Upper lobe of left lung (tissue), 6 donors: ENCODE measurements around the gene CTCFL. TPM values are rescaled to one million over a fixed set of nuclear protein-coding genes. Genes with fewer than 3 reads are reported as not detected.

Experiments
- ATAC-seq, 2 donors: fragments of 200-7000 bp; cut with Tn5 transposase; one replicate each; pipeline ENCODE4 v1.9.1; 2022; ENCODE audit warnings: mild to moderate bottlenecking in 2 of 2, moderate library complexity in 2 of 2; ENCODE audit not compliant: low FRiP score in 2 of 2
- DNase-seq, 2 donors: peaks; one replicate each; pipeline ENCODE4 v3.0.0-alpha.2; 2019 to 2020
- H3K27ac ChIP-seq, 4 donors: fragments of 200-600 bp; sonication (generic); one replicate each; pipeline ENCODE4 v1.5.1; 2016 to 2019
- H3K27me3 ChIP-seq, 4 donors: fragments of 200-600 bp; sonication (generic); one replicate each; pipeline ENCODE4 v1.5.1; 2017 to 2019
- H3K36me3 ChIP-seq, 4 donors: fragments of 200-600 bp; sonication (generic); one replicate each; pipeline ENCODE4 v1.5.1; 2016 to 2019
- H3K4me1 ChIP-seq, 4 donors: fragments of 200-600 bp; sonication (generic); one replicate each; pipeline ENCODE4 v1.5.1; 2018 to 2019
- H3K4me3 ChIP-seq, 4 donors: fragments of 200-600 bp; sonication (generic); one replicate each; pipeline ENCODE4 v1.5.1; 2017 to 2019; ENCODE audit warnings: mild to moderate bottlenecking in 2 of 4, moderate library complexity in 1 of 4
- H3K9me3 ChIP-seq, 4 donors: fragments of 200-600 bp; sonication (generic); one replicate each; pipeline ENCODE4 v1.5.1; 2018 to 2019
- CTCF ChIP-seq, 6 experiments: fragments of 450-650 bp in 4 of 6; fragments of 200-600 bp in 2 of 6; sonication (generic) in 2 of 6; IDR thresholded peaks; one replicate each; pipeline ENCODE4 v1.5.1; 2016 to 2019; ENCODE audit warnings: antibody characterized with exemption in 6 of 6
- EP300 ChIP-seq, 4 donors: sonication (generic); formaldehyde crosslinking; IDR thresholded peaks; one replicate each; pipeline ENCODE4 v1.5.1; 2017; ENCODE audit warnings: antibody characterized with exemption in 4 of 4, control low read depth in 2 of 4
- POLR2A ChIP-seq, 4 donors: fragments of 450-650 bp; IDR thresholded peaks; one replicate each; pipeline ENCODE4 v1.5.1; 2016 to 2017; ENCODE audit warnings: antibody characterized with exemption in 4 of 4, mild to moderate bottlenecking in 2 of 4
- POLR2AphosphoS5 ChIP-seq, 2 donors: sonication (generic); formaldehyde crosslinking; IDR thresholded peaks; one replicate each; pipeline ENCODE4 v1.5.1; 2017; ENCODE audit warnings: antibody characterized with exemption in 2 of 2
- WGBS, 2 donors: methylation state at CpG; one replicate each; pipeline ENCODE4 v1.1.5; 2017 to 2018; 5-methylcytosine and 5-hydroxymethylcytosine counted together
- total RNA-seq, 6 donors: library from RNA; depleted of rRNA in 4 of 6; stranded (reverse); fragments of >200 nt in 4 of 6; gene quantifications; one replicate each; pipeline versions ENCODE4 v1.1.0 to v1.2.1, GENCODE V29; 2016 to 2021
- donor health status: DM: no; HTN: no; CAD: no; lungs with moderate emphysema.
- donor health status: DM: no; HTN: yes; CAD: no; lungs with severe emphysema.

The CTCFL gene
- total RNA-seq, 6 donors from 2014 or later, result 0.11 to 0.17 (median 0.14) TPM; not detected in 3

- 96 to 99% methylated on average over 6 of the region's 6 CpGs for WGBS, 2 donors
- Histone ChIP-seq H3K4me3 (no peak overlapping the region), H3K36me3 (no peaks in the 10 kb centered on the region), H3K27ac (no peak overlapping the region), H3K27me3 (no peaks in the 10 kb centered on the region), H3K4me1 (no peaks in the 10 kb centered on the region), H3K9me3 (no peaks in the 10 kb centered on the region)
- peak in 1 of 2 donors; percentile 21 for DNase-seq
- no peak for TF ChIP-seq POLR2AphosphoS5 (IDR thresholded peaks at IDR 0.05)
- no peak for TF ChIP-seq EP300 (IDR thresholded peaks at IDR 0.05)
- no peak for TF ChIP-seq CTCF (IDR thresholded peaks at IDR 0.05)
- no peak for TF ChIP-seq POLR2A (IDR thresholded peaks at IDR 0.05)
- no peak for ATAC-seq
Observed at GRCh38 chr20:57482796-57483195, 42.1 kb downstream of the CTCFL start.

DNA sequence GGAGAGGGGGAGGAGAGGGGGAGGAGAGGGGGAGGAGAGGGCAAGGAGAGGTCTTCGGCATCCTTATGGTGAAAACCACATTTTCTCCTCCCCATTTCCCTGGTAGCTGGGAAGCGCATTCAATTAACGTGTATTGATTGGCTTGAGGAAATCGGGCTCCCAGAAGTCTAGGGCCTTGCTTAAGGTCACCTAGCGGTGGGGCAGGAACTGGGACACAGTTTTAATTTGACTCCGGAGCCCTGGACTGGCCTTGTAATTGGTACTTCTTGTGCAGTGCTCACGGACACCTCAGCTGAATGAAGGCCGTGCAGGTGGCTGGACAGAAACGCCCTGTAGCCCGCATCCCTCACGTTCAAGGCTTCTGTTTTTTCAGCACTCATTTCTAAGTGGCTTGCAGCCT is 42.8 kb downstream of the CTCFL start:
- DNase-seq (no peak), ATAC-seq (no peak)
- H3K4me1 ChIP-seq, result no peaks in the 10 kb centered on the region
- H3K4me3 ChIP-seq, result no peak overlapping the region
- WGBS, 2 donors, result 74 to 79% methylated on average over 11 of the region's 11 CpGs
- TF ChIP-seq CTCF (IDR thresholded peaks at IDR 0.05), result no peak
- no peak for TF ChIP-seq POLR2AphosphoS5 (IDR thresholded peaks at IDR 0.05)
- TF ChIP-seq POLR2A (IDR thresholded peaks at IDR 0.05), result no peak
- no peak for TF ChIP-seq EP300 (IDR thresholded peaks at IDR 0.05)
- no peaks in the 10 kb centered on the region for H3K9me3 ChIP-seq
- no peaks in the 10 kb centered on the region for H3K27me3 ChIP-seq
- no peak overlapping the region for H3K27ac ChIP-seq
- no peaks in the 10 kb centered on the region for H3K36me3 ChIP-seq

DNA sequence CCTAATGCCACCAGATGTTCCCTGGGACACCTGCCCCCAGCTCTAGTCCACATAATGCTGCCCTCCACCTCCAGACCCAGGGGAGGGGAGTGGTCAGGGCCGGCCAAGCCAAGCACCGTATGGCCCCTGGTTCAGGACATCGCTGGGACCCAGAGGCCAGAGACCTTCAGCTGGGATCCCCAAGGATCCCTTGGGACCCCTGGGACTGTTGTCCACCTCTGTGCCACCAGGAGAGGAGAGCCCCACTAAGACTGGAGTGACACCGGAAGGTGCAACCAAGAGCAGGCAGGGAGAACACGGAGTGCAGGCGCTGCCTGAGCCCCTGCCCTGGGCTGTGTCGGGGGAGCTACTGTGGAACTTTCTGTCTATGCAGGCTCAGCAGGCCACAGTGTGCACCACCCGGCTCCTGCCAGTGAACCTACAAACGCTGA is 43.6 kb downstream of the CTCFL start:
- no peak overlapping the region for H3K4me3 ChIP-seq
- no peaks in the 10 kb centered on the region for H3K4me1 ChIP-seq
- no peaks in the 10 kb centered on the region for H3K27me3 ChIP-seq
- H3K36me3 ChIP-seq, result no peaks in the 10 kb centered on the region
- H3K9me3 ChIP-seq, result no peaks in the 10 kb centered on the region
- 57 to 77% methylated on average over 3 to 9 of the region's 9 CpGs for WGBS, 2 donors
- peak in 1 of 2 donors; percentile 40 for DNase-seq
- TF ChIP-seq EP300 (IDR thresholded peaks at IDR 0.05), result no peak
- no peak overlapping the region for H3K27ac ChIP-seq
- ATAC-seq, result no peak

DNA sequence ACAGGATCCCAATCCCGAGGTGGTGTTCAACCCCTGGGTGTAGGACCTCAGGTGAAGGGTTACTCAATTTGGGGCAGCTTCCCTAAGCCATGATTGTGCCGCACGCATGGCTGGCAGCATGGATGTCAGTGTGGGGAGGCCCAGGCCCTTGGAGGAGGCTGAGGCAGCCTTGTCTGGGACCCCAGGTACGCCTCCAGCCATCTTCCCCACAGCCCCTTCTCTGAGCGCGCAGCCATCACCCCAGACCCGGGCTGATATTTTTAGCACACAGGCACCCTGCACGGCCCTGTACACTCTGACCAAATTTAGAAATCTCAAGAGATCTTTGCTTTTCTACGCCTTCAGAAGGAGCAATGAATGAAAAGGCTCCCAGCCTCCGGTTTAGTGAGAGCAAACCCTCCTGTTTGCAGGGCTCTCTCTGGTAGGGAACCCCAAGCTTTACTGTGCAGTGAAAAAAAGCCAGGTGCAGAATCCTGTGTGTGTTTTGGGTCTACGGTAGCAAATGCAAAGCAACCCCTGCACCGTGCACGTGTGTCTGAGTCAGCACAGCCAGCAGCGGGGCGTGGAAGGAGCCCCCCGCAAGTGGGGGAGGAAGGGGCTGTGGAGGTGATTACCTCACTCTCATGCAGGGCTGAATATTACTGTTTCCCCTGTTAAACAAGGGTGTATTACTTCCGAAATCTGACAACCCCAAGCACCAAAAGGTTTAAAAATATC is 44.3 kb downstream of the CTCFL start:
- no peak for DNase-seq
- ATAC-seq, result no peak
- Histone ChIP-seq H3K4me1 (no peaks in the 10 kb centered on the region), H3K27ac (no peak overlapping the region), H3K4me3 (no peak overlapping the region), H3K27me3 (no peaks in the 10 kb centered on the region), H3K9me3 (no peaks in the 10 kb centered on the region), H3K36me3 (no peaks in the 10 kb centered on the region)
- 65 to 68% methylated on average over 17 of the region's 17 CpGs for WGBS, 2 donors
- TF ChIP-seq POLR2A (IDR thresholded peaks at IDR 0.05) (no peak), POLR2AphosphoS5 (IDR thresholded peaks at IDR 0.05) (no peak), CTCF (IDR thresholded peaks at IDR 0.05) (no peak), EP300 (IDR thresholded peaks at IDR 0.05) (no peak)

GRCh38 chr20:57479196-57479595 is 45.7 kb downstream of the CTCFL start:
- H3K36me3 ChIP-seq, result no peaks in the 10 kb centered on the region
- H3K27me3 ChIP-seq, result no peaks in the 10 kb centered on the region
- ATAC-seq (no peak), DNase-seq (no peak)
- TF ChIP-seq EP300 (IDR thresholded peaks at IDR 0.05), result no peak
- TF ChIP-seq POLR2AphosphoS5 (IDR thresholded peaks at IDR 0.05), result no peak
- TF ChIP-seq POLR2A (IDR thresholded peaks at IDR 0.05), result no peak
- TF ChIP-seq CTCF (IDR thresholded peaks at IDR 0.05), result no peak
- H3K9me3 ChIP-seq, result no peaks in the 10 kb centered on the region
- WGBS, 2 donors, result 88 to 90% methylated on average over 3 of the region's 3 CpGs
- H3K27ac ChIP-seq, result no peak overlapping the region
- peaks cover 0 to under 1% (median 0%) of the 10 kb centered on the region in 4 donors for H3K4me1 ChIP-seq
- no peak overlapping the region for H3K4me3 ChIP-seq
